IMR-90 (cell line): ENCODE results near the gene LGALSL. TPM values are rescaled to one million over a fixed set of nuclear protein-coding genes. Genes with fewer than 3 reads are reported as not detected.
"Not testable (repeated sequence)": the region's sequence is repeated elsewhere in the genome, so short reads cannot be mapped to it uniquely, and the experiment has no call there.

Experiments
- ATAC-seq: fragments of 200-7000 bp; cut with Tn5 transposase; 2 replicates; pipeline ENCODE4 v1.9.1; 2020; ENCODE audit warnings: low read depth, mild to moderate bottlenecking, moderate library complexity
- BruUV-seq: library from RNA; stranded (reverse); fragments of 400-500 nt; replicated peaks from 2 replicates; lab custom pipeline; 2021; lab: Mats Ljungman, UMichigan
- CTCF ChIA-PET: fragments of 300-600 bp; formaldehyde crosslinking; extraction: SDS; loops from one replicate; lab custom pipeline; 2021; ENCODE audit warnings: antibody characterized with exemption; lab: Yijun Ruan, JAX
- POLR2A ChIA-PET: fragments of 300-600 bp; sonication (Branson Sonifier 250); formaldehyde crosslinking; loops from one replicate; lab custom pipeline; 2022; ENCODE audit warnings: antibody characterized with exemption; ENCODE audit not compliant: unreplicated experiment; lab: Charles Lee
- DNase-seq: peaks from one replicate; pipeline ENCODE4 v3.0.0; 2013
- H2AFZ ChIP-seq: replicated peaks from 2 replicates; pipeline ENCODE3; 2013; ENCODE audit warnings: low read length, mild to moderate bottlenecking; ENCODE audit not compliant: poor library complexity
- H2AK5ac ChIP-seq: 2 replicates; pipeline ENCODE4 v1.6.1; 2013; ENCODE audit warnings: low read depth, low read length, inconsistent platforms
- H2AK9ac ChIP-seq: replicated peaks from 2 replicates; pipeline ENCODE3; 2013; ENCODE audit warnings: mild to moderate bottlenecking, low read depth, low read length, moderate library complexity; ENCODE audit not compliant: poor library complexity
- H2BK120ac ChIP-seq: 2 replicates; pipeline ENCODE4 v1.6.1; 2013; ENCODE audit warnings: low read depth, low read length, inconsistent platforms
- H2BK15ac ChIP-seq: 3 replicates; pipeline ENCODE4 v1.6.1; 2013; ENCODE audit warnings: low read depth, low read length, inconsistent platforms
- H2BK20ac ChIP-seq: 2 replicates; pipeline ENCODE4 v1.6.1; 2013; ENCODE audit warnings: low read depth, mild to moderate bottlenecking, inconsistent platforms, low read length, moderate library complexity
- H2BK5ac ChIP-seq: 2 replicates; pipeline ENCODE4 v1.6.1; 2013; ENCODE audit warnings: mild to moderate bottlenecking, low read depth, low read length, inconsistent platforms; ENCODE audit not compliant: poor library complexity, severe bottlenecking
- H3K14ac ChIP-seq: replicated peaks from 2 replicates; pipeline ENCODE4 v1.6.1; 2013; ENCODE audit warnings: low read depth, low read length, inconsistent platforms
- H3K18ac ChIP-seq: 2 replicates; pipeline ENCODE4 v1.6.1; 2013; ENCODE audit warnings: low read depth, low read length, control low read depth
- H3K23ac ChIP-seq: 2 replicates; pipeline ENCODE4 v1.6.1; 2013; ENCODE audit warnings: low read depth, low read length, inconsistent platforms
- H3K27ac ChIP-seq: 2 replicates; pipeline ENCODE4 v1.5.1; 2013; ENCODE audit warnings: mild to moderate bottlenecking, control low read depth, low read length; ENCODE audit not compliant: insufficient read depth
- H3K27me3 ChIP-seq: 2 replicates; pipeline ENCODE4 v1.6.1; 2013; ENCODE audit warnings: low read length; ENCODE audit not compliant: control insufficient read depth, insufficient read depth
- H3K36me3 ChIP-seq: 2 replicates; pipeline ENCODE4 v1.6.1; 2013; ENCODE audit warnings: low read length, mixed read lengths; ENCODE audit not compliant: control insufficient read depth, insufficient read depth
- H3K4ac ChIP-seq: 2 replicates; pipeline ENCODE4 v1.6.1; 2013; ENCODE audit warnings: low read depth, low read length, inconsistent platforms
- H3K4me1 ChIP-seq: 2 replicates; pipeline ENCODE4 v1.6.1; 2013; ENCODE audit warnings: low read length, mixed read lengths; ENCODE audit not compliant: control insufficient read depth, insufficient read depth
- H3K4me2 ChIP-seq: 2 replicates; pipeline ENCODE4 v1.6.1; 2013; ENCODE audit warnings: low read depth, mild to moderate bottlenecking, control low read depth, low read length, moderate library complexity
- H3K4me3 ChIP-seq: 2 replicates; pipeline ENCODE4 v1.5.1; 2013; ENCODE audit warnings: low read depth, mild to moderate bottlenecking, control low read depth, low read length, moderate library complexity; ENCODE audit not compliant: insufficient read depth
- H3K56ac ChIP-seq: 2 replicates; pipeline ENCODE4 v1.6.1; 2013; ENCODE audit warnings: low read length, inconsistent platforms; ENCODE audit not compliant: insufficient read depth; ENCODE audit errors: extremely low read depth
- H3K79me1 ChIP-seq, 2 experiments: 2 replicates each; pipeline ENCODE4 v1.6.1; 2013; ENCODE audit warnings: low read length in 2 of 2, inconsistent platforms in 1 of 2, low read depth in 1 of 2
- H3K9ac ChIP-seq: 2 replicates; pipeline ENCODE4 v1.6.1; 2013; ENCODE audit warnings: low read depth, low read length, control low read depth
- H3K9me1 ChIP-seq: 2 replicates; pipeline ENCODE4 v1.6.1; 2013; ENCODE audit warnings: low read length, inconsistent platforms; ENCODE audit not compliant: insufficient read depth
- H3K9me3 ChIP-seq: 2 replicates; pipeline ENCODE4 v1.6.1; 2013; ENCODE audit warnings: low read length; ENCODE audit not compliant: control insufficient read depth, insufficient read depth
- H4K20me1 ChIP-seq: 2 replicates; pipeline ENCODE4 v1.6.1; 2013; ENCODE audit warnings: low read length, inconsistent platforms; ENCODE audit not compliant: insufficient read depth
- H4K5ac ChIP-seq: 2 replicates; pipeline ENCODE4 v1.6.1; 2013; ENCODE audit warnings: mild to moderate bottlenecking, low read depth, low read length, control low read depth
- H4K8ac ChIP-seq, 2 experiments: 2 replicates each; pipeline ENCODE4 v1.6.1; 2013; ENCODE audit warnings: low read depth in 2 of 2, low read length in 2 of 2, control low read depth in 1 of 2, inconsistent platforms in 1 of 2
- H4K91ac ChIP-seq: 2 replicates; pipeline ENCODE4 v1.6.1; 2013; ENCODE audit warnings: low read depth, low read length, inconsistent platforms; ENCODE audit not compliant: insufficient read depth
- dilution Hi-C: fragments of 300-500 bp; cut with HindIII; formaldehyde crosslinking; loops from one replicate; pipeline ENCODE4 v1.14.3; 2018; ENCODE audit warnings: low sequenced_read_pairs; ENCODE audit not compliant: unreplicated experiment
- in situ Hi-C: fragments of 300-500 bp; cut with MboI; formaldehyde crosslinking; loops from 3 replicates; pipeline ENCODE4 v1.14.3; 2019; ENCODE audit warnings: low sequenced_read_pairs, inconsistent platforms, mixed read lengths
- intact Hi-C: fragments of 100-400 bp; cut with micrococcal nuclease; formaldehyde crosslinking; loops from 2 replicates; pipeline ENCODE4 v1.10.0; 2022
- polyA plus RNA-seq, 3 experiments: library from polyadenylated mRNA; depleted of rRNA; stranded (reverse); fragments of >200 nt; gene quantifications; 2 replicates each; pipeline ENCODE4 v1.2.3, GENCODE V29; 2012; ENCODE audit warnings: low replicate concordance in 1 of 3
- total RNA-seq: library from RNA; depleted of rRNA; stranded (reverse); fragments of >200 nt; gene quantifications from 2 replicates; pipeline ENCODE4 v1.2.3, GENCODE V29; 2012

The LGALSL gene
- total and polyA plus RNA-seq, 2 of the 4 experiments (the other 2 are of a cell fraction): 0.86 to 2.9 TPM

DNA sequence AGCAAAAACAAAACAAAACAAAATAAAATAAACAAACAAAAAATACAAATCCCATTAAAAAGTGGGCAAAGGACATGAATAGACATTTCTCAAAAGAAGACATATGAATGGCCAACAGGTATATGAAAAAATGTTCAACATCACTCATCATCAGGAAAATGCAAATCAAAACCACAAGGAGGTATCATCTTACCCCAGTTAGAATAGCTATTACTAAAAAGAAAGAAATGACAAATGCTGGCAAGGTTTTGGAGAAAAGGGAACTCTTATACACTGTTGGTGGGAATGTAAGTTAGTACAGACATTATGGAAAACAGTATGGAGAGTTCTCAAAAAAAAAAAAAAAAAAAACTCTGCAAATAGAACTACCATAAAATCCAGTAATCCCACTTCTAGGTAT is 8.0 kb upstream of the LGALSL start:
- intact Hi-C loops, H3K56ac ChIP-seq, DNase-seq, H3K4me1 ChIP-seq, H3K9me3 ChIP-seq, H3K4me2 ChIP-seq, H2AK5ac ChIP-seq, H3K27ac ChIP-seq, H2AFZ ChIP-seq, H4K20me1 ChIP-seq, ATAC-seq, in situ Hi-C loops, H3K14ac ChIP-seq, H2BK15ac ChIP-seq, H3K23ac ChIP-seq, H3K9ac ChIP-seq, dilution Hi-C loops, H2AK9ac ChIP-seq, BruUV-seq, CTCF ChIA-PET, H4K91ac ChIP-seq, H4K5ac ChIP-seq, H3K79me1 ChIP-seq, H3K4me3 ChIP-seq, H2BK20ac ChIP-seq, H2BK5ac ChIP-seq, H3K18ac ChIP-seq, H3K36me3 ChIP-seq, POLR2A ChIA-PET, H2BK120ac ChIP-seq, H3K4ac ChIP-seq, H4K8ac ChIP-seq, H3K9me1 ChIP-seq: not testable (repeated sequence)
- H3K27me3 ChIP-seq: peaks cover 26% of the 10 kb centered on the region
